AG08395 (cell line): ENCODE results near the gene GRIK3.

Experiments used
- DNase-seq: peaks from one replicate; pipeline ENCODE4 v3.0.0; 2012; ENCODE audit warnings: mixed read lengths, low spot score

The GRIK3 gene

GRCh38 chr1:36852586-36852985 is 181.7 kb downstream of the GRIK3 start:
- no peak for DNase-seq

DNA sequence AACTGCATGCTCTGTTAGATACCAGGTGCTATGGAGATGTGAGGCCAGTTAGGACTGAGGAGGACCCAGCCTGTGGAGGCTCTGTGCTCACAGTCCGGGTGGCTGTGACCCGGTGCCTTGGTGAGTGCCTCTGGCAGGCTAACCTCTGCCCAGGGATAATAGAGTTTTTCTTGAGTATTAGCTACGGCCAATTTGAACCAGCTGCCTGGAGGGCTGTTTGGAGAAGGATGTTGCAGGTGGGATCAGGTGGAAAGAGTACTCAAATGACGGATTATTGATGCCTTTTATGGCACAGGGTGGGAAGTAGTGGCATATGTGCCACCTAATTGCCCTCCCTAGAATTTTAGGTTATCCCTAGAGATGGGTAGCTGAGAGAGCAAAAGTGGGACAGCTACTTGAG is 182.7 kb downstream of the GRIK3 start:
- no peak for DNase-seq

DNA sequence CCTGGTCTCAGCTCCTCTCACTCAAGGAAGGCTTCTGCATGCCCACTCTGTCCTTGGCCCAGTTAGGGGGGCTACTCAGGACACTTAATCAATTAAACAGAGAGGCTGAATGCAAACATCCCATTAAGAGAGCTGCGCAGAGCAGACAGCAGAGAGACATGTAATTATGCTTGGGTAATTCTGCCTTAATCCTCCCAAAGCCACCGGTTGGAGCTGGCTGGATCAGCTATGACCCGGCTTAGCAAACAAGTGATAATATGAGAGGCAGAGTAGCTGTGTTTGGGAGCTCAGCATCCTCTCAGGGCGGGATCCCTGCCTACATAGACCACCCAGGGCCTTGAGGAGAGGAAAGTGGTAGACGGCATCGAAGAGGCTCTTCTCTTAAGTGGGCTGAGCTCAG is 183.2 kb downstream of the GRIK3 start:
- DNase-seq, result no peak

DNA sequence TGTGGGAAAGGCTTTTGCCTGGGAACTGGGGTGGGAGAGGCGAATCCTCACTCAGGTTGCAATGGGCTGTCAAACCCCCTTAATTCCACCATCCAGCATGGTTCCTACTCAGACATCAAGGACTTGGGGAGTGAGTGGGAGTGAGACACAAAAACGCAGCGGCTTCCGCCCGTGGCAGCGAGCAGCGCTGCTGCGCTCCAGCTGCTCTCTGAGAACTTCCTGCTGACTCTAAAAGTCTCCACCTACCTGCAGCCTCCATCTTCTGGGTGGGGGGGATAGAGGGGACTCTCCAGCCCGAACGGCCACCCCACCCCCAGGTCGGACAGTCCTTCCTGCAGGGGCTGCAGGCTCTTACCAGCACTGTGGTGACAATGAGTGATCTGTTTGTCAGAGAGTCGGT is 184.4 kb downstream of the GRIK3 start:
- DNase-seq, result no peak

- DNase-seq, result no peak
These were observed 186.6 kb downstream of the GRIK3 start for GRCh38 chr1:36847761-36848160.

DNA sequence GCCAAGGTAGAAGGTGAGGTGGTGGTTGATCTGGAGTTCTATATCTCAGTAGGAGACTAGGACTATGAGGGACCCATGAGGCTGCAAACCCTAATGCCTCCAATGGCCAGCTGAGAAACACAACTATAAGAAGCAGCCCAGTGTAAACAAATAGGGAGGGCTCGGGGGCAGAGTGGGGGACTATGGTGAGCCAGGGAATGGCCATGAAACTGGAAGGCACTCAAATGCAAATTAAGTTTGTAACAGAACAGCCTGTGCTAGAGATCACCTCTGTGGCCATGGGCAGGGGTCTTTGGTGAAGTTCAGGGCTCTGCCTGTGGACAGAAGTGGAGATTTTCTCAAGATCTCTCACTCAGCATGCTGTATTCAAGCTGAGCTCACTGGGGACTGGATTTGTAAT is 187.1 kb downstream of the GRIK3 start:
- DNase-seq, result no peak

- DNase-seq, result no peak
These were observed 188.0 kb downstream of the GRIK3 start for GRCh38 chr1:36846357-36846756.

- DNase-seq, result no peak
These were observed 188.5 kb downstream of the GRIK3 start for GRCh38 chr1:36845802-36846201.

DNA sequence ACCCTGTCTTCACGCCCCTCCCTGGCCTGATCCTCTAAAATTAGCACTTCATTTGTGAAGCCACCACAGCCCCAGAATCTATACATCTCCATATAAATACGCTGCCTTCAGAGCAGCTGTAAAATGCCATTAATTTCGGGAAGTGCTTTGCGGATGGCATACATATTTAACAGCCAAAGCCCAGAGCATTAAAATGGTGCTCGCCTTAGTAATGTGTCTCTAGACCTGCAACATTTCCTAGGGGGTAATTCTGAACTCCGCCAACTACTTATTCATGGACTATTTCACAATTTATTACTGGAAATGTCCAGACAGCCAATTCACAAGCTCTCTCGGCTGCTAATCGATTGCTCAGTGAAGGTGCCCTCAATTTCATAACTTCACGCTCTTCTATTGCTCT is 189.4 kb downstream of the GRIK3 start:
- no peak for DNase-seq

DNA sequence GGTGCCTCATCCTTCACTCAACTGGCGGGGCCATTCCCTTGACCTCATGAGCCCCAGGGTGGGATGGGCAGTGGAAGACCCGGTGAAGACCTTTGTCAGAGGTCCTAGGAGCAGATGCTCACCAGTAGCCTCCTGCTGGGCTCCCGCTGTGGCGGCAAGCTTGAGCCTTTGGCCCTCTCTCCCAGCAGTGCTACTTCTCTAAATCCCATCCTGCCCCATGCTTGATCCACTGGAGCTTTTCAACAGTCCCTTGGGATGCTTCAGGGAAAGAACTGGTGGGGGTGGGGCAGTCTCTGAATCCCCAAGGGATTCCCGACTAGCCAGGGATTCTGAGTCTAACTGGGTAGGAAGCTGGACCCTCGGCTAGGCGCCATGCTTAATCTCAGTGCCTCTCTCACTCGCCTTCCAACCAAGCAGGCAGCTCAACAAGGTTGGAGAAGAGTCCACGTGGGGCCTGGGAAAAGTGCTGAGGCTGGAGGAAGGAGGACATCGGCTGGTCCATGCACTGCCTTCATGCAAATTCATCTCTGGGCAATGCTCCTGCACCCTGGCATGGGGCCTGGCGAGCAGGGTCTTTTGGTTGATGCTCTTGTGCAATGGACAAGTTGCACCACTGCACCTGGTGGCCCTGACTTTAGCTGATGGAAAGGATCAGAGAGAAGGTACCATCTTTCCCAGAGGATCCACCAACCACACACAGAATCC is 190.3 kb downstream of the GRIK3 start:
- no peak for DNase-seq

DNA sequence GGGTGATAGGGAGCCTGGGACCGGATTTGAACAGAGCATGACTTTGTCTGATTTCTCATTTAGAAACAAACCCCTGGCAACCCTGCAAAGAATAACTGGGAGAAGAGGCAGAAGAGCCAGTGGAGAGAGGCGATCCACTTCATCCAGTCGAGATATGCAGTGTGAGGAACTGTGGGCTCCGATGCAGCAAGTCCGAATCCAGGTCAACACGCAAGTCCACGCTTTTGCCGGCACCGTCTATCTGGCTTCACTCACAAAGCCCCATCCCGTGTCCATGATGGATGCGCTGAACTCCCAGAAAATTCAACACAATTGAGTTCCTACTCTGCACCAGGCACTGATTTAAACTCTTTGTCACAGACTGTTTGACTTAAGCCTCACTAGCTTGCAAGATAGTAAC is 191.3 kb downstream of the GRIK3 start:
- no peak for DNase-seq

GRCh38 chr1:36842448-36842847 is 191.9 kb downstream of the GRIK3 start:
- DNase-seq, result no peak

DNA sequence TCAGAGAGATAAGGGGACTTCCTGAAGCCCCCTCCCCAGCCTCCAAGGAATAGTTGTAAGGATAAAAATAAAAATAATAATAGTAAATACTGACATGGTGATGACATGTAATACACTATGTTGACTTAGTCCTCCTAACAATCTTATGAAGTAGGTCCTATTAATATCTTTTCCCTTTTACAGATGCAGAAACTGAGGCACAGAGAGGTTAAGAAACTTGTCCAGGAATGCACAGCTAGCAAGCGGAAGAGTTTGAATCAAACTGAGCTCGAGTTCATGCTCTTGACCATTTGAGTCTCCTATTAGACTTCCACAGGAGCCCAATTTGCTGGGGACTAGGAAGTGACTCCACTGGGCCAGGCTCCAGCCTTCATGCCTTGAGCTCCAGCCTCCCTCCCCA is 194.8 kb downstream of the GRIK3 start:
- DNase-seq, result no peak

DNA sequence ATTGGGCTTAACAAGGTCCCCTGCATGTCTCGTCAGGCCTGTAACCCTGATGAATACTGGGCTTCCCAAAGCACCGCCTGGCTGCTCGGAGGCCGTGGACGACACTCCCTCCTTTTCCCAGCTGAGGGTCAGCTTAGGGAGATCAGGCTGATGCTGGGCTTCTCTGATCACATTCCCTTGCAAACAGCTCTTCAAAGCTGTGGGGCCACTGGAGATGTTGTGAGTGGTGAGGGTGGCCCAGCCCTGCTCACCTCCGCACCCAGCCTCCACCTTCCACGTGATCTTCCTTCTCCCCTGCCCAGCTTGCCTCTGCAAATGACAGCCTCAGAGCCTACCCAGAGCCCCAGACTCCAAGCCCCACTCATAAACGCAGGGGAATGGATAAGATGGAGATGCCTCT is 195.4 kb downstream of the GRIK3 start:
- no peak for DNase-seq

GRCh38 chr1:36836916-36837315 is 197.4 kb downstream of the GRIK3 start:
- no peak for DNase-seq

GRCh38 chr1:36836196-36836883 is 198.0 kb downstream of the GRIK3 start:
- no peak for DNase-seq

- DNase-seq, result no peak
These were observed 198.6 kb downstream of the GRIK3 start for GRCh38 chr1:36835696-36836095.

GRCh38 chr1:36835017-36835695 is 199.2 kb downstream of the GRIK3 start:
- no peak for DNase-seq

GRCh38 chr1:36834586-36834985 is 199.7 kb downstream of the GRIK3 start:
- DNase-seq, result no peak

DNA sequence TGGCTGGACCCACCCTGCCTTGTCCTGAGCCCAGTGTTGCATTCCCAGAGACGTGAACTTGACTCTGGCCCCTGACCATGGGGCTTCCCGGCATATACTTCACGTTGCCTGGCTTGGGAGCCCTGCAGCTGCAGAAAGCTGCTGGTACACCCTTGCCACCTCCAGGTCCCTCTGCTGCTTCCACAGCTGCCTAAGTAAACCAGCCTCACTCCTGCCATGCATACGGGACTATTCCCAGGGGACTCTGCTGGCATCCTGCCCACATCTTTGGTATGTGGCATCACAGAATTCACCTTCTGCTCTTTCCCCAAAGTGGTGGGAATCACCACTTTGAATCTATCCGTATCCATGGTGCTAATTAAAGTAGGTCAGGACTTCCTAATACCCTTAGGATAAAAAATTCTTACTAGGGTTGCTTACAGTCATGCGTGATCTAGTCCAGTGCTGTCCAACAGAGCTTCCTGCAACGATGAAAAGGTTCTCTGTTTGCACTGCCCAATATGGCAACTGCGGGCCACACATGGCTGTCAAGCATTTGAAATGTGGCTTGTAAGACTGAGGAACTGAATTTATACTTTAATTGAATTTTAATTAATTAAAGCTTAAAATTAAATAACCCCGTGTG is 203.0 kb downstream of the GRIK3 start:
- no peak for DNase-seq

DNA sequence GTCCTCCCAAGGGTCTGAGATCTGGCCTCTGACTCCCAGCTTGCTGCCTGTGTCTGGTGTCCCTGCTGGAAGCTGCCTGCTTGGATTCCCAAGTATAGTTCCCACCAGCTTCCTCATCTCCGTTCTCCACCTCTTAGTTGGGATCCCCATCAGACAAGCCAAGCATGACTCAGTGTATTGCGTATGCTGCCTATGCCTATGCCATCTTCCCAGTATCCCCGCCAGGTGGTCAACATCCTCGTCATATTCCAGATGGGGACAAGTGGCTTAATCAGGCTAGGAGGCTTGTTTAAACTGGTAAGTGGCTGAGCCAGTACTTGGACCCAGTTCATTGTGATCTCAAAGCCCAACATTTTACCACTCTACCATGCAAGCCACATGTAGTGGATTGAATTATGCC is 204.4 kb downstream of the GRIK3 start:
- no peak for DNase-seq

GRCh38 chr1:36829066-36829465 is 205.2 kb downstream of the GRIK3 start:
- no peak for DNase-seq

DNA sequence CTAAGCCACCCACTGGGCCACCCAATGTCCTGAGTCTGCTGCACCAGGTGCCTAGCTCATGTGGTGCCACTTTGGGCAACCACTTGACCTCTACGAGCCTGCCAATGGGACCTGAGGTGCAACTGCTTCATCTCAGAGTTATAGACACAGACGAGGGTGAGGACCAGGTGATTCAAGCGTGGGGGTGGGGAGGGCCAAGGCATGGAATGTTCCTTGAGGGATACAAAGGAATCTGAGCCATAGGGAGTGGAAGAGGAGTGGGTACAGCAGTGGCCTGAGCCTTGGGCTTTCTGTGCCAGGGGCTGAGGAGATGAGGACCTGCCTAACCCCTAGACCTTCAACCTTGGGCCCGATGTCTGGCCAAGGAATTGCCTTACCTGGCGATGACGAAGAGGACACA is 209.1 kb downstream of the GRIK3 start:
- no peak for DNase-seq
